Measurements from ENCODE around the gene FAR2.
"Not testable (repeated sequence)": the region's sequence is repeated elsewhere in the genome, so short reads cannot be mapped to it uniquely, and the experiment has no call there.

The FAR2 gene

GRCh38 chr12:29148911-29149690 lies at the start of gene FAR2:
TSS of gene FAR2 (plus strand) at chr12:29149278. CDS start at chr12:29270450, 121,172 bp downstream.
- DNase-seq (ENCODE audit: low read depth, low spot score) = peak; percentile 59

- DNase-seq (ENCODE audit: low read depth, low spot score) = no peak
Measured at GRCh38 chr12:29102741-29103140, 46.3 kb upstream of the FAR2 start.

- no peak for DNase-seq (ENCODE audit: low read depth, low spot score)
Measured at GRCh38 chr12:29103539-29103974, 45.5 kb upstream of the FAR2 start.

- no peak for DNase-seq (ENCODE audit: low read depth, low spot score)
Measured at GRCh38 chr12:29104516-29104915, 44.6 kb upstream of the FAR2 start.

GRCh38 chr12:29110506-29111442 lies 38.3 kb upstream of the FAR2 start:
- no peak for DNase-seq (ENCODE audit: low read depth, low spot score)

GRCh38 chr12:29113101-29113500 lies 36.0 kb upstream of the FAR2 start:
- DNase-seq (ENCODE audit: low read depth, low spot score) = no peak

GRCh38 chr12:29116414-29116813 lies 32.7 kb upstream of the FAR2 start:
- DNase-seq (ENCODE audit: low read depth, low spot score) = no peak

- no peak for DNase-seq (ENCODE audit: low read depth, low spot score)
Measured at GRCh38 chr12:29131539-29131938, 17.5 kb upstream of the FAR2 start.

GRCh38 chr12:29132316-29132715 lies 16.8 kb upstream of the FAR2 start:
- no peak for DNase-seq (ENCODE audit: low read depth, low spot score)

GRCh38 chr12:29133181-29133580 lies 15.9 kb upstream of the FAR2 start:
- DNase-seq (ENCODE audit: low read depth, low spot score) = no peak

- DNase-seq (ENCODE audit: low read depth, low spot score) = no peak
Measured at GRCh38 chr12:29133680-29134079, 15.4 kb upstream of the FAR2 start.

GRCh38 chr12:29138256-29138655 lies 10.8 kb upstream of the FAR2 start:
- not testable (repeated sequence) for DNase-seq (ENCODE audit: low read depth, low spot score)

- not testable (repeated sequence) for DNase-seq (ENCODE audit: low read depth, low spot score)
Measured at GRCh38 chr12:29138855-29139254, 10.2 kb upstream of the FAR2 start.

GRCh38 chr12:29145372-29146170 lies 3.5 kb upstream of the FAR2 start:
- no peak for DNase-seq (ENCODE audit: low read depth, low spot score)

- no peak for DNase-seq (ENCODE audit: low read depth, low spot score)
Measured at GRCh38 chr12:29146196-29146595, 2.9 kb upstream of the FAR2 start.

GRCh38 chr12:29147731-29148595 lies 1.1 kb upstream of the FAR2 start:
- no peak for DNase-seq (ENCODE audit: low read depth, low spot score)

- DNase-seq (ENCODE audit: low read depth, low spot score) = no peak
Measured at GRCh38 chr12:29148596-29148910, 525 bp upstream of the FAR2 start.

GRCh38 chr12:29149691-29150281 lies 708 bp downstream of the FAR2 start:
- DNase-seq (ENCODE audit: low read depth, low spot score) = no peak

- no peak for DNase-seq (ENCODE audit: low read depth, low spot score)
Measured at GRCh38 chr12:29150462-29150861, 1.4 kb downstream of the FAR2 start.

- no peak for DNase-seq (ENCODE audit: low read depth, low spot score)
Measured at GRCh38 chr12:29152223-29152868, 3.3 kb downstream of the FAR2 start.
